HG03196 (cell line): ENCODE results near the gene RPL37A.

Experiments
- ATAC-seq: cut with Tn5 transposase; IDR thresholded peaks from one replicate; pipeline ENCODE4 v1.9.1; 2021; ENCODE audit not compliant: unreplicated experiment

Gene RPL37A

DNA sequence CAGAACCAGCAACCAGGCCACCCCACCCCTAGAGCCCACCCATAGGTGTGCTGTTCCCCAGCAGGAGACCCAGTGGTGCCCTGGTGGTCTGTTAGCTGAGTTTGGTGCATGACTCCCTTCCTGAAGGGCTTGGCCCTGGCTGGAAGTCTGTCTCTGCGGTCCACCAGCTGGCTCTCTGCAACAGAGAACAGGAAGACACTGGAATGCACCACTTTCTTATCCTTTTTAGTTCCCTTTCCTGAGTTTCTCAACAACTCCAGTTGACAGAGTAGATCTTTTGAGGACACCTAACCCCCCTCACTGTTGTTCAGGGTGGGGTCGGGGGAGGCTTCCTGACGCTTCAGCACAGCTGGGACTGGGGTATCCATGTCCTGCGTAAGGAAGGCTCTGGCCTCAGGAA, 11.9 kb upstream of the RPL37A start:
- no peak for ATAC-seq

DNA sequence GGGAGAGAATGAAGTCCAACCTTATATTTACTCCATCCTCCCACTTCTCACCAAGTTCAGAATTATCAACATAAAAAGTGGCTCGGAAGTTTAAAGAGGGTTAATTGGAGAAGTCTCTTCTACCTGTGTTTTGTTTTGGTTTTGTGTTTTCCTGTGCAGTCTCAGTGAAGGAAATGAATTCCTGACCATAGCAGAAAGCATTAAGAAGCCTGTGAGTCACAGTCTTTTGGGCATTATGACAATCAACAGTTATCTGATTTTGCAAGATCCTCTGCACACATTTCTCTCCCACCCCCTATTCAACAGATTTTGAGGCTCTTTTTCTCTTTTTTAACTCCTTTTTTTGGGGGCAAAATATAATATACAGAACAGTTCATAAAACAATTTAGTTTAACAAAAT, 8.6 kb upstream of the RPL37A start:
- ATAC-seq = no peak

DNA sequence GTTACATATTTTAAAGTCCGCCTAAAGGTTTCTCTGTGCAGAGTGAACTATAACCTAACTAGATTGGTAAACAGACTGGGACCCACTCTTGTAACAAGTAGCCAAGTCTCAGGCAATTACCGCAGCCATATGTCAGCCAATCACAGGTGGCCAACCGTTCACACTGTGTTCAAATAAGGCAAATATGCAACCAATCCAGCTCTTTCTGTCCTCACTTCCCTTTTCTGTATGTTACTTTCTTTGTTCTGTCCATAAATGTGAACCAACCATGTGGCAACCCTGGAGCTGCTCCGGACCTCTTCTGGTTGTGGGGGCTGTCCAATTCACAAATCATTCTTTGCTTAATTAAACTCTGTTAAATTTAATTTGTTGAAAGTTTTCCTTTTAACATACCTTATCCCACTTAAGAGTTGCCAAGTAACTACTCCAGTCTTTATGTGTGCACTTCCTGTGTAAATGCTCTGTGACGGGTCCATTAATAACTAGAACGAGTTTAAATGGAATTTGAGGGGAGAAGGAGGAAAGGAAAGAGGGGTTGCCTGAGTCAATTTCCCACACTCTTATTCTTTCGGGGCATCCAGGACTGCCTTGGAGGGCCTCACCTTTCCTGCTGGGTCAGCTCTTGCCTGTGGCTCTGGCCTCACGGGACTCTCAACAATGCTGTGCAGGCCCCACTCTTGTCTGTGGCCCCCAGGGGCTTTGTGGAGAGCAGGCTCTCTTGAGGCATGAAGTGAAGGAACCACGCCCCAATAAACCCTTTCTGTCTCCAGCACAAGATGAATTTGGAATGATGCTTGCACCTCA, 6.6 kb upstream of the RPL37A start:
- ATAC-seq = peak; percentile 53

DNA sequence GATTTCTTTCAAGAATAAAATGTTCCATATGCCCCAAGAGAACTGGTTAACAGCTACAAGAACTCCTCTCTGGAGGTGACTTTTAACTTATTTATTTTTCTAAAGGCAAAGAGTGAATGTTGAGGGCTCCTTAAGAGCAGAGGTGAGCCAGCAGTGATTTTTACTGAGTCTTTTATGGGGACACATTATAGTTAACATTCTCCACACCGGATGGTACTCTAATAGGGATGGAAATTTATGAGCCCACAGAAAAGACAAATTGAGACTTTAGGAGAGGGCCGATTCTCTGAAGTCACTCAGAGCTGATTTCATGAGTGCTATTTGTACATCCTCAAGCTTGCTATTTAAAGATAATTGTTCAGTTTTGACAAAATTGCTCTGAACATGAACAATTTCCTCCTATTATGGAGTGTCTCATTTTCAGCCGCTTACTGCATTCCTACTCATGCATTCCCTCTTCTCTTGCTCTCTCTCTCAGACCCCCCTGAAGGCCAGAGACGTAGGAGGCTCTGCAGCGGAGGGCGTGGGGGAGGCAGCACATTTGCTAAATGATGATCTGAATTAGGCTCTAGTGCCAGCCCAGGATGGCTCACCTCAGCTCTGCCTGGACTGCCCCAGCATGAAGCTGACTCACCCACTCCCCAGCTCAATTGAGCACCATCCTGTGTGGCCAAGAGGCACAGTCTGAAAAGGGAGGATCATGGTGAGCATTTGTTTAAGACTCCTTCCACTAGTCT, 5.9 kb upstream of the RPL37A start:
- ATAC-seq = no peak

DNA sequence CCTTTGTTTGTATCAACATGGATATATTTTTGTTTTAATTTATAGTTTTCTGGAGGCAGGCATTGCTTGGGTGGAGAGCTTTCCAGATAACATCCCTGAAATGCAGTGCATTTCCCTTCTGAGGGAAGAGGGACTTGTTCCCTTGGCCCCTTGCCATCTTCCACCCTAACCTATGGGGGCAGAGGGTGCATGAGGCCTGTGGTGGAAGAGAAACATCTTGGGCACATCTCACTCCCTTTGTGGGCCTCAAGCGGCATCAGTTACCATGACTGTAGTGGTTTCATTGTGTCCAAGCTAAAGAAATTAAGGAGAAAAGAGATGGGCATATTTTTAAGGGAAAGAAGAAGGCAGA, 5.3 kb upstream of the RPL37A start:
- ATAC-seq = no peak

DNA sequence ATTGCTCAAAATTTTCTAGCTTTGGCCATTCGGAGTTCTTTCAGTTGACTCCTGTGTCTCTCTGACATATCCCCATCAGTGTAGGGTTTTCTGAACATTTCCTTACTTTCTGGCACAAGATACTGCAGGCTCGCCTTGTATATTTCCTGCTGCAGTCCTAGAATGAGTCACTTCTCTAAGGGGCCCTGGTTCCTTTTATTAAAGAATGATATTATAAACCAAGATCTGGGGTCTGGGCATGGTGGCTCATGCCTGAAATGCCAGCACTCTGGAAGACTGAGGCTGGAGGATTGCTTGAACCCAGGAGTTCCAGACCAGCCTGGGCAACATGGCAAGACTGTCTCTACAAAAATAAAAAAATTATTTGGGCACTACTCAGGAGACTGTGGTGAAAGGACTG, 3.0 kb upstream of the RPL37A start:
- ATAC-seq = no peak

DNA sequence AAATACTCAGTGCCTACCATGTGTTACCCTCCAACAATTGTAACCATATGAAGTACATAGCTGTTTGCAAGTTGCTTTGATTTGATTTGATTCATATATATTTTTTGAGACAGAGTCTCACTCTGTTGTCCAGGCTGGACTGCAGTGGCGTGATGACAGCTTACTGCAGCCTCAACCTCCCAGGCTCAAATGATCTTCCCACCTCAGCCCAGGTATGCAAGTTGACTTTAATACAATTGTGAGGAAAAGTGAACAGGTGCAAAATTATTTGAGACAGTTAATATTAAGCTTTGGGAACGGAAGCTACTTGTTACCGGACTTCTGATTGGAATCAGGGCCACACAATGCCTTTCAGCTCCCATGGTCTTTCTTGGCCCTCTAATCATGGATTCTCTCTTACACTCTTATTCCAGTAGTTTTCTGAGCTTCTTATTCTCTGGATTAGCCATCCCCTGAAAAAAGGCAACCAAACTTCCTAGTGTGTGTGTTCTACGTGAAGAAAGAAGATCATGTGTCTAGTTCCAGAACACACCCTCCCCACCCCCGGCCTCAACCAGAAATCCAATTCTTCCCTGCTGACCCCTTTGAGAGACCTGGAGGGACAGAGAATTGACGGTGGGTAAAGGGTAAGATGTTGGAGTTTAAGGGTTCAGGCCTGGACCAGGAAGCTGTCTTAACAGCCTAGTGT, 1.1 kb upstream of the RPL37A start:
- no peak for ATAC-seq

DNA sequence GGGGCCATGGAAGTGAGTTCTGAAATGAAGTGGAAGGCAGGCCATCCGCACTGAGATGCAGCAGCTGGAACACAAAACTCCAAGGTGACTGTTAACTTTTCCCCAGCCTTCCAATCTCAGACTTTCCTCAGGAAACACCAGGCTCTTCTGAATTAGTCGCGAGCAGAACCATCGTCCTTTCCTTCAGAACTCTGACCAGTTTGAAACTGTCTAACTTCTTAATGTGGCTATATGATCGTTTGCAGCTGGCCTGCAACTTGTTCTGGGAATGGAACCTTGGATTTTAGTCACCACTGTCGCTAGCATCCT, 620 bp upstream of the RPL37A start:
- ATAC-seq = no peak

DNA sequence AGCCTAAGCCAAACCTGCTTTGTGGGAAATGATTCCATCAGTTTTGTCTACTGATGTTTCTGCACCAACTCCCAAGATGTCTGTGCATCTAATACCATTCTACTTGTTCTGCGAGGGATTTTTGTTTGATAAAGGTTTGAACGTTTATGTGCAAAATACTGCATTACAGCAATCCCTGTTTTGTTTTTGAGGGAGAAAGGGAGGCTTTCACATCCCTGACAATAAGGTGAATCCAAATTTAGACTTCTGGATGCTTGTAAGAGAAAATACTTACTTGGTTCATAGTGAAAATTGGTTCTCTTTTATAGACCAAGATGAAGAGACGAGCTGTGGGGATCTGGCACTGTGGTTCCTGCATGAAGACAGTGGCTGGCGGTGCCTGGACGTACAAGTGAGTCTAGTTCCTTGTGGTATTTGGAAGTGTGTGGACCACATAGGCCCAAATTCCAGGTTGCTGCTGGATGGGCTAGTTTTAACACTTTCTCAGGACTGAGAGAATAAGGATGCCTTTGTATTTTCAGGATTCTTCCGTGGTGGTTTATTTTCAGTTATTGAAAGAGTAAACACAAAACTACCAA, 1.1 kb downstream of the RPL37A start:
- no peak for ATAC-seq

DNA sequence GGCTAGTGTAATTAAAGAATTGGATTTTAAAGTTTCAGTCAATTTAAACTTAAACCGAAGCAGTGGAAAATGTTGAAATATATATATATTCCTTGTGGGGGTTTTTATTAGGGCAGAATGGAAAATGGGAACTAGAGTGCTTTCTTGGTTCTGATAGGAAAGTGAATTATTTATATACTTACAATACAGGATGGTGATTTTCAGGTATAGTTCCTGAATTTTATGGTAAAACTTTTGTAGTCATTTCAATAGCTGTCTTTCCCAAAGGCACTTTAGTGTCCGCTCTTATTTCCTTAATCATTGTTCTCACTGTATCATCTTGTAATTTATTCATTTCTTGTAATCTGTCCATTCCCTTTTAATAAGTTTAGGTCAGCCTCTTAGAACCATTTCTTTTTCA, 1.9 kb downstream of the RPL37A start:
- no peak for ATAC-seq

DNA sequence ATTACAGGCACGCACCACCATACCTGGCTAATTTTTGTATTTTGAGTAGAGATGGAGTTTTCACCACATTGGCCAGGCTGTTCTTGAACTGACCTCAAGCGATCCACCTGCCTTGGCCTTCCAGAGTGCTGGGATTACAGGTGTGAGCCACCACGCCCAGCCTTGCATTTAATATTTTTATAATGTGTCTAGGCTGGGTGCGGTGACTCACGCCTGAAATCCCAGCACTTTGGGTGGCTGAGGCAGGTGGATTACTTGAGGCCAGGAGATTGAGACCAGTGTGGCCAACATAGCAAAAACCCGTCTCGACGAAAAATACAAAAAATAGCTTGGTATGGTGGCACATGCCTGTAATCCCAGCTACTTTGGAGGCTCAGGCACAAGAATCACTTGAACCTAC, 3.2 kb downstream of the RPL37A start:
- ATAC-seq = no peak

DNA sequence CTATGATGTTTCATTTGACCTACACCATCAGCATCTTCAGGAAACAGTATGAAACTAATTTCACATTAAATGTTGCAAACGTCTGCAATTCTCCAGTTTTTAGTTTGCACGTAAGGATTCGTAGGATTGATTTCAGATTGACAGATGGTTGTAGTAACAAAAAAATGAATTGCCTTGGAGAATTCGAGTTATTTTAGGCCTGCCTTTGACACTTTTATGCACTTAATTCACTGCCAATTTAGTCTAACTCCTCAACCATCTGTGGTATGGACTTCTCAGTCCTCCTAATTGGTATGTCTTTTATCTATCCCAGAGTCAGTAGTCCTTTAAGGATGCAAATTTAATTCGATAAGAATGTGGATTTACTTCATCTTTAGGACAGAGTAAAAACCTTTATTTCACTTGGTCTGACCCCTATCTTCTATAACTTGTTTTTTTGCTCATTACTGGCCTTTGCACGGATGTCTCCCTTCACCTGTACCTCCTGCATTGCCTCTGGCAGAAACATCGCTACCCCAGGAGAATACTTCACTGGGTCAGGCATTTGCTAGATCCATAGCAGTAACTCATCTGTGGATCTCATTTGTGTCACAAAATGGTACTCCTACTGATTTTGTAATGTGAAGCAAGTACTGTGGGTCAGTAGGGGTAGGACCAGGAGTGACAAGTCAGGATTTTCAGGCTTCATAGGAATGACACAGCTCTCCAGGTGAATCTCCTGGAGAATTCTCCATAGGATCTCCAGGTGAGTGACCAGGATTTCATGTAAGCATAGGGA, 3.9 kb downstream of the RPL37A start:
- ATAC-seq = no peak

DNA sequence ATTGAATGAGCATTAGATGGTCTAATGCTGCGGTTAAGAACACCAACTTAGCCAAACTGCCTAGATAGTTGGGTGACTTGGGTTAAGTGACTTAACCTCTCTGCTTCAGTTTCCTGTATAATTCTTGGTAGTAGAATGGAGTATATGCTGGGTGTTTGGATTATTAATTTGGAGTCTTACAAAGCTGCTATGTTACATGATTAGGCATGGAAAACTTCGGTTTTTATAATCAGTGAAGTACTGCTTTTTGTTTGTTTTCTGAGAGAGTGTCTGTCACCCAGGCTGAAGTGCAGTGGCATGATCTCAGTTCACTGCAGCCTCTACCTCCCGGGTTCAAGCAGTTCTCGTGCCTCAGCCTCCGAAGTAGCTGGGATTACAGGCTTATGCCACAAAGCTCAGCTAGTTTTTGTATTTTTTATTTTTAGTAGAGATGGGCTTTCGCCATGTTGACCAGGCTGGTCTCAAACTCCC, 4.5 kb downstream of the RPL37A start:
- ATAC-seq = no peak

DNA sequence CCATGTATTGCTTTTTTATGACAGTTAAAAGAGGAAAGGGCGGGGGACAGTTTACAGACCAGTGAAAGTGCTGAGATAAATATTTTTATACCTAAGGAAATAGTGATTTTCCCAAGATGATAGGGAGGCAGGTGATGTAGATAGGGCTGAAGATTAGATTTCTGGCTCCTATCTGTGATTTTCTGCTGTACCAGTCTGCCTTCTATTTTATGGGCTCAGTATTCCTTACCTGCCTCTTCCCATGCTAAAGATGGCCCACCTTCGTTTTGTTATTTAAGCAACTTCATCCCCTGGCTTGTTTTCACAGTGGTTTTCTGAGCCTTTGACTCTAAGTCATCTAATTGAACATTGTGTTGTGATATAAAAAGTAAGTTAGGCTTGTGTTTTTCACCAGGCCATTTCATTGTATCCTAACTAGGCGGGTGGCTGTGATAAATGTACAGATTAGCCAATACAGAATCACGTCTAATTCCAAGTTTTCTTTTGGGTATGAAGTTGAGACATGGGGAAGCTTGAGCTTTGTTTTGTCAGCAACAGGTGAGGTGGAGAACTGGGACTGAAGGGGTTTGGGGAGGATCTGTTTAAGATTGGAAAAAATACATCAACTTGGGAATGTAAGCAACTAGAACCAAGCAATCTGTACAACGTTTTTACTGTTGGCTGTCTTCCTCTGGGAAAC, 5.2 kb downstream of the RPL37A start:
- ATAC-seq = no peak

DNA sequence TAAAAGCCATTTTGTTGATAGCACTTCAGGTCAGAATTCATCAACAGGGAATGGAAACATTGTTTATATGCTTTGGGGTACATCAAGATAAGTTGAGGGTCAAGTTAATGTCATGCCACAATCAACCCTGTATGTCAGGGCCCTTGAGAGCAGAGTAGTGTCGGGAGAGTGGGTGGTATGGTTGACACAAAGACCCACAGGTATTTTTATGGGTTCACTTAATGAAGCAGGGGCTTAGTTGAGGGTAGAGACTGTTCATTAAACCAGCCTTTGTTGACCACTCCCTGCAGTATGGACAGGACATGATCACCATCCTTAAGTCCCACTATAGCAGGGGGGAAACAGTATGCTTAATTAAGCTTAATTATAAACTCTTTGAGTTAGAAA, 5.7 kb downstream of the RPL37A start:
- ATAC-seq = no peak

DNA sequence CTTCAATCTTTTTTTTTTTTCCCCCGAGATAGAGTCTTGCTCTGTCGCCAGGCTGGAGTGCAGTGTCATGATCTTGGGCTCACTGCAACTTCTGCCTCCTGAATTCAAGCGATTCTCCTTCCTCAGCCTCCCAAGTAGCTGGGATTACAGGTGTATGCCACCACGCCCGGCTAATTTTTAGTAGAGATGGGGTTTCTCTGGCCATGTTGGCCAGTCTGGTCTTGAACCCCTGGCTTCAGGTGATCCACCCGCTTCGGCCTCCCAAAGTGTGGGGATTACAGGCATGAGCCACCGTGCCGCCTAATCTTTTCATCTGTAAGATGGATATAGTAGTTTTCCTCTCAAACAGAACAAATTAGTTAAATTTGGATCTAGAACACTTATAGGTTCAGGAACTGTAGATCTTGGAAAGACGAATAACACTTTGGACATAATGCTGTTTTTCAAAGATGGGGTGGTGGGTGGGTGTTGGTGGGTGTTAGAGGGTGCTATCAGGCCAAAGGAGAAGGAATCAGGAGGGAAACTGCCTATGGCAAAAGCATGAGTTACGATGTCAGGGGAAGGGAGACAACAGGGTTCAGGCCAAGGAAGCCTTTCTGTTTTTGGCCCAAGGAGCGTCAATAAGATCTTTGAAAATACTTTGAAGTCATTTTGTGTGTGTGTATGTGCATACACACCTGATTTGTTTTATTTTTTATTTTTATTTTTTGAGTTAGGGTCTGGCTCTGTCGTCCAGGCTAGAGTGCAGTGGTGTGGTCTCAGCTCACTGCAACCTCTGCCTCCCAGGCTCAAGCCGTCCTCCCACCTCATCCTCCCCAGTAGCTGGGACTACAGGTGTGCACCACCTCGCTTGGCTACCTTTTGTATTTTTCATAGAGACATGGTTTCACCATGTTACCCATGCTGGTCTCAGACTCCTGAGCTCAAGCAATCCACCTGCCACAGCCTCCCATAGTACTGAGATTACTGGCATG, 6.8 kb downstream of the RPL37A start:
- ATAC-seq = no peak

DNA sequence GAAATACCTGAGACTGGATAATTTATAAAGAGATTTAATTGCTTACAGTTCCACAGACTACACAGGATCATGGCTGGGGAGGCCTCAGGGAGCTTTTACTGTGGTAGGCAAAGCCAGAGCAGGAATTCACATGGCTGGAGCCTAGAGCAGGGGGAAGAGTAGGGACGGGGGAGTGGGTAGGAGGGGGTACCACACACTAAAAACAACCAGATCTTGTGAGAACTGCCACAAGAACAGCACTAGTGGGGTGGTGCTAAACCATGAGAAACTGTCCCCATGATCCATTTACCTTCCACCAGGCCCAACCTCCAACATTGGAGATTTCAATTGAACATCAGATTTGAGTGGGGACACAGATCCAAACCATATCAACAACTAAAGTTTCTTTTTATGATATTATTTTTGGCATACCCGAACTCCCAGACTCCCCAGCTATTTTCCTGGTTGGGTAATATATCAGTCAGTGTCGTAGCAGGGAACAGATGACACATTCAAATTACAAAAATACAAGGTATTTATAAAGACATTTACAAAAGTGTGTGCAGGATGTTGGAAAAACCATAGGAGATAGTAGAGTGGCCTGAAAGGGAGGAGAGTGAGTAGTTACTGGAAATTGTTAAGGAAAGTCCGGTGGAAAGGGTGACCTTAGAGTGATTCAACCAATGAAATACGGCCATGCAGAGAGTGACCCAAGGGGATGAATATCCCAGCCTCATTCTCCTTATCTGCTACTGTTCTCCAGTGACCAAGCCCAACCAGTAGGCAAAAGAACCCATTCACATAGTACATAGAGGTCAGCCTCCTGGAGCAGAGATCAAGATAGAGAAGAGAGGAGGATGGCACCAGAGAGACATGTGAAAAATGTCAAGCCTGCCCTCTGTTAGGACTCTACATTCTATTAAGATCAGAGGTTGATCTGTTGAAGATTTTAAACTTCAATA, 8.8 kb downstream of the RPL37A start:
- ATAC-seq = no peak

DNA sequence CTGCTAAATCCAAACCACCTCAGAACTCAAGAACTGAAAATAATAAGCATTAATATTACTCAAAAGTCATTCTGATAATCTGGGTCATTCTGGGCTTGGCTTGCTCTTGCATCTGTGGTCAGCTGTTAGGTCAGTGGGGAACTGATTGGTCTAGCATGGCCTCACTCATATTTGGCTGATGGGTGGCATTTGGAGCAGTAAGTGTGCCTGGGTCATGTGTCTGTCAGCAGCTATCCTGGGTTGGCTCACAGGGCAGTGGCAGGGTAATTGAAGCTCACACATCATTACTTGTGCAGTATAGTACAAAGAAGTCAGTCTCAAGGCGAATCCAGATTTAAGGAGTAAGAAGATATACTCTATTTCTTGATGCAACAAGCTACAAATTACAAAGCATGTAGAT, 9.6 kb downstream of the RPL37A start:
- no peak for ATAC-seq
